ENCODE measurements around the gene GUCA1C.
A peak's percentile ranks its signal among the peaks of the same experiment; 100 is the strongest.

Gene GUCA1C

GRCh38 chr3:108953700-108954099 is at the start of gene GUCA1C:
Gene GUCA1C (minus strand): TSS chr3:108953879. CDS start chr3:108953762, 117 bp downstream.
- DNase-seq = no peak

GRCh38 chr3:108998436-108998835 is 44.8 kb upstream of the GUCA1C start:
- no peak for DNase-seq

- DNase-seq = no peak
Measured at GRCh38 chr3:108985844-108986243, 32.2 kb upstream of the GUCA1C start.

GRCh38 chr3:108983051-108983450 is 29.4 kb upstream of the GUCA1C start:
- no peak for DNase-seq

- DNase-seq = no peak
Measured at GRCh38 chr3:108976058-108976457, 22.4 kb upstream of the GUCA1C start.

- no peak for DNase-seq
Measured at GRCh38 chr3:108973019-108973418, 19.3 kb upstream of the GUCA1C start.

- DNase-seq = no peak
Measured at GRCh38 chr3:108972482-108972881, 18.8 kb upstream of the GUCA1C start.

- DNase-seq = no peak
Measured at GRCh38 chr3:108970561-108970960, 16.9 kb upstream of the GUCA1C start.

- DNase-seq = no peak
Measured at GRCh38 chr3:108966773-108967172, 13.1 kb upstream of the GUCA1C start.

GRCh38 chr3:108959017-108959416 is 5.3 kb upstream of the GUCA1C start:
- no peak for DNase-seq

- no peak for DNase-seq
Measured at GRCh38 chr3:108953210-108953609, 469 bp downstream of the GUCA1C start.

- DNase-seq = no peak
Measured at GRCh38 chr3:108951820-108952501, 1.7 kb downstream of the GUCA1C start.

GRCh38 chr3:108947855-108948254 is 5.8 kb downstream of the GUCA1C start:
- no peak for DNase-seq

GRCh38 chr3:108946292-108947285 is 7.1 kb downstream of the GUCA1C start:
- DNase-seq = no peak

- no peak for DNase-seq
Measured at GRCh38 chr3:108940568-108941263, 13.0 kb downstream of the GUCA1C start.

- no peak for DNase-seq
Measured at GRCh38 chr3:108940166-108940565, 13.5 kb downstream of the GUCA1C start.

GRCh38 chr3:108936924-108937689 is 16.6 kb downstream of the GUCA1C start:
- no peak for DNase-seq

GRCh38 chr3:108931035-108931434 is 22.6 kb downstream of the GUCA1C start:
- DNase-seq = no peak

GRCh38 chr3:108918866-108919265 is 34.8 kb downstream of the GUCA1C start:
- DNase-seq = no peak

GRCh38 chr3:108914774-108915641 is 38.7 kb downstream of the GUCA1C start:
- DNase-seq = peak; percentile 69 to 78

- DNase-seq = no peak
Measured at GRCh38 chr3:108909799-108910198, 43.9 kb downstream of the GUCA1C start.

All from CD4-positive, alpha-beta T cell treated with Interleukin-4 for 1 hour (primary cell).